Glutamatergic neuron (in vitro differentiated cells): ENCODE data around the gene NCAPG2. TPM values are rescaled to one million over a fixed set of nuclear protein-coding genes. Genes with fewer than 3 reads are reported as not detected.
A peak's percentile ranks its signal among the peaks of the same experiment; 100 is the strongest.

Source experiments
- DNase-seq: peaks from one replicate; pipeline ENCODE4 v3.0.0; 2022
- H3K27ac Mint-ChIP-seq: one replicate; pipeline ENCODE4 v1.8.0; 2020; ENCODE audit warnings: mild to moderate bottlenecking, mixed read lengths, inconsistent platforms; ENCODE audit not compliant: unreplicated experiment
- H3K27me3 Mint-ChIP-seq: one replicate; pipeline ENCODE4 v1.8.0; 2020; ENCODE audit warnings: mild to moderate bottlenecking, moderate library complexity, mixed read lengths, inconsistent platforms; ENCODE audit not compliant: unreplicated experiment
- H3K36me3 Mint-ChIP-seq: one replicate; pipeline ENCODE4 v1.8.0; 2020; ENCODE audit warnings: mild to moderate bottlenecking, mixed read lengths, inconsistent platforms; ENCODE audit not compliant: unreplicated experiment
- H3K4me1 Mint-ChIP-seq: one replicate; pipeline ENCODE4 v1.8.0; 2020; ENCODE audit warnings: mild to moderate bottlenecking, low read depth, mixed read lengths, inconsistent platforms; ENCODE audit not compliant: unreplicated experiment
- H3K4me3 Mint-ChIP-seq: one replicate; pipeline ENCODE4 v1.8.0; 2020; ENCODE audit warnings: mild to moderate bottlenecking, mixed read lengths, inconsistent platforms; ENCODE audit not compliant: unreplicated experiment
- H3K9me3 Mint-ChIP-seq: one replicate; pipeline ENCODE4 v1.8.0; 2020; ENCODE audit warnings: mild to moderate bottlenecking, moderate library complexity, mixed read lengths, inconsistent platforms; ENCODE audit not compliant: unreplicated experiment
- CTCF ChIP-seq: fragments of 200-600 bp; sonication (generic); IDR thresholded peaks from one replicate; pipeline ENCODE4 v1.5.0; 2021; ENCODE audit not compliant: partially characterized antibody, unreplicated experiment
- long read RNA-seq: library from polyadenylated mRNA; unstranded; transcript quantifications from one replicate; pipeline ENCODE4 v2.0.0, GENCODE V29; 2020; ENCODE audit not compliant: unreplicated experiment
- total RNA-seq: library from RNA; stranded (reverse); fragmentation: NEBNext Ultra II Directional; extraction: Animal tissue kit (Norgen Biotek cat#: 25700); gene quantifications from one replicate; pipeline ENCODE4 v1.2.1, GENCODE V29; 2021; ENCODE audit not compliant: unreplicated experiment

Gene NCAPG2
- total RNA-seq = 27.2 TPM
- long read RNA-seq, partial matches to known transcripts = 1 of 2 reads
- long read RNA-seq, other reads (novel, unspliced or antisense) = 0 of 2 reads

GRCh38 chr7:158704524-158705233, at the start of gene NCAPG2:
TSS of gene NCAPG2 (minus strand) at chr7:158704804. CDS start at chr7:158701899, 2,905 bp downstream.
- Mint-ChIP-seq H3K27ac (peak within 1 kb of the TSS; percentile 37), H3K9me3 (peaks cover 14% of the 10 kb centered on the region), H3K4me3 (peak within 1 kb of the TSS; percentile 85), H3K4me1 (peaks cover 24% of the 10 kb centered on the region), H3K27me3 (peaks cover 11% of the 10 kb centered on the region), H3K36me3 (peaks cover 10% of the 10 kb centered on the region)
- peak; percentile 99 for DNase-seq
- peak; percentile 34 for TF ChIP-seq CTCF

DNA sequence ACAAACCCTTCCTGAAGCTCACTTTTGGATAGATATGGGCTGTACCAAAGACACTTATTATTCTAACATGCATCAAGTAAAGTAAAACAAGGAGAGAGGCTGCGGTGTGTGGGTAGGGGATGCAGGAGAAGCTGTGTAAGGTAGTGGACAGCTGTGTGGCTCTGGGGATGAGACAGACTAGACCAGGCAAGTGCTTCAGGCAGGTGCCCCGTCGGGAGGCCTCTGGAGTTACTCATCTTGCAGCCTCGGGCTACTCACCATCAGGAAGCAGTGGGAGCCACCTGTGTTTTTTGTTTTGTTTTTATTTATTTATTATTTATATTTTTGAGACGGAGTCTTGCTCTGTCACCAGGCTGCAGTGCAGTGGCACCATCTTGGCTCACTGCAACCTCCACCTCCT, 49.3 kb upstream of the NCAPG2 start:
- peaks cover 2% of the 10 kb centered on the region for H3K27me3 Mint-ChIP-seq

GRCh38 chr7:158751751-158752150, 47.1 kb upstream of the NCAPG2 start:
- no peak for DNase-seq
- Mint-ChIP-seq H3K9me3 (no peaks in the 10 kb centered on the region), H3K27me3 (no peaks in the 10 kb centered on the region), H3K4me1 (no peaks in the 10 kb centered on the region), H3K36me3 (peaks cover 4% of the 10 kb centered on the region), H3K27ac (no peak overlapping the region), H3K4me3 (no peak overlapping the region)
- TF ChIP-seq CTCF = no peak

More for the DNA sequence above, 49.3 kb upstream of the NCAPG2 start:
- H3K9me3 Mint-ChIP-seq = no peaks in the 10 kb centered on the region
- H3K4me1 Mint-ChIP-seq = peaks cover 3% of the 10 kb centered on the region
- no peak for DNase-seq
- TF ChIP-seq CTCF = no peak
- no peak overlapping the region for H3K27ac Mint-ChIP-seq
- H3K4me3 Mint-ChIP-seq = no peak overlapping the region
- peaks cover 12% of the 10 kb centered on the region for H3K36me3 Mint-ChIP-seq

- H3K36me3 Mint-ChIP-seq = peaks cover 4% of the 10 kb centered on the region
- no peak for DNase-seq
- no peak for TF ChIP-seq CTCF
- H3K27ac Mint-ChIP-seq = no peak overlapping the region
- no peaks in the 10 kb centered on the region for H3K4me1 Mint-ChIP-seq
- H3K4me3 Mint-ChIP-seq = no peak overlapping the region
- no peaks in the 10 kb centered on the region for H3K9me3 Mint-ChIP-seq
- H3K27me3 Mint-ChIP-seq = no peaks in the 10 kb centered on the region
Observed at GRCh38 chr7:158751199-158751598, 46.6 kb upstream of the NCAPG2 start.

- Mint-ChIP-seq H3K27ac (no peak overlapping the region), H3K36me3 (peaks cover 4% of the 10 kb centered on the region), H3K4me1 (no peaks in the 10 kb centered on the region), H3K4me3 (no peak overlapping the region), H3K9me3 (no peaks in the 10 kb centered on the region), H3K27me3 (no peaks in the 10 kb centered on the region)
- TF ChIP-seq CTCF = no peak
- no peak for DNase-seq
Observed at GRCh38 chr7:158750702-158751101, 46.1 kb upstream of the NCAPG2 start.
